Activated naive CD8-positive, alpha-beta T cell treated with anti-CD3 and anti-CD28 coated beads, Interleukin-2, amount 10 ng/mL, durations not matched to agents 7 days and 5 days (primary cell): ENCODE measurements around the gene TNIK. TPM values are rescaled to one million over a fixed set of nuclear protein-coding genes. Genes with fewer than 3 reads are reported as not detected.

Experiments
- ATAC-seq: fragments of 150-1000 bp; cut with Tn5 transposase; one replicate; pipeline ENCODE4 v1.10.0; 2021; ENCODE audit warnings: low read depth, moderate library complexity
- POLR2A ChIA-PET: fragments of 350-600 bp; sonication (Branson Sonifier 250); formaldehyde crosslinking; loops from one replicate; lab custom pipeline; 2021; ENCODE audit warnings: antibody characterized with exemption; lab: Charles Lee
- DNase-seq: peaks from one replicate; pipeline ENCODE4 v3.0.0; 2021
- H3K27ac Mint-ChIP-seq: one replicate; pipeline ENCODE4 v1.8.0; 2022; ENCODE audit warnings: mild to moderate bottlenecking, mixed read lengths
- H3K27me3 Mint-ChIP-seq: one replicate; pipeline ENCODE4 v1.8.0; 2022; ENCODE audit warnings: mild to moderate bottlenecking, moderate library complexity, mixed read lengths
- H3K36me3 Mint-ChIP-seq: one replicate; pipeline ENCODE4 v1.8.0; 2021; ENCODE audit warnings: mild to moderate bottlenecking, mixed read lengths
- H3K4me1 Mint-ChIP-seq: one replicate; pipeline ENCODE4 v1.8.0; 2021; ENCODE audit warnings: mixed read lengths
- H3K4me3 Mint-ChIP-seq: one replicate; pipeline ENCODE4 v1.8.0; 2022; ENCODE audit warnings: mild to moderate bottlenecking, moderate library complexity, mixed read lengths
- H3K9me3 Mint-ChIP-seq: one replicate; pipeline ENCODE4 v1.8.0; 2021; ENCODE audit warnings: mixed read lengths
- total RNA-seq, 2 experiments: library from RNA; stranded (reverse); gene quantifications; one replicate each; pipeline ENCODE4 v1.2.3, GENCODE V29; 2021

TNIK gene
- total RNA-seq, 2 experiments from 2014 or later, result 47.6 to 52.7 TPM

DNA sequence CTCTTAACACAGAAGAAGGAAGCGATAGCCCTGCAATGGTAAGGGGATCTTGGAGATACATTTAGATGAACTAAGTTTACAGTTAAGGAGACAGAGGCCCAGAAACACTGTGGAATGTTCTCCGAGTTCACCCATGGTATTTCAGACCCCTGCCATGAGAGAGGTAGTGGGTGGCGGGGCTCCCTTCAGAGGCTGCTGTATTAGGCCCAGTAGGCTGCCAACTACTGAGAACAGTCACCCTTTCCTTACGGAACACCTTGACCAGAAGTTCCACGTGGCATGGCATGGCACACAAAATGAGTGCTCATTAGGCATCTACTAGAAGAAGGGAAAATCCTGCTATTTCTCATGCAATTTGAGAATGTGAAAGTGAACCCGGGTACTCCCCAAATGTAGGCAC, 195.4 kb downstream of the TNIK start:
- POLR2A ChIA-PET, result no interaction called here
- Mint-ChIP-seq H3K4me1 (peaks cover 51% of the 10 kb centered on the region), H3K36me3 (peaks cover 6% of the 10 kb centered on the region), H3K4me3 (no peak overlapping the region), H3K27ac (no peak overlapping the region), H3K9me3 (no peaks in the 10 kb centered on the region), H3K27me3 (no peaks in the 10 kb centered on the region)
- ATAC-seq (no peak), DNase-seq (no peak)

DNA sequence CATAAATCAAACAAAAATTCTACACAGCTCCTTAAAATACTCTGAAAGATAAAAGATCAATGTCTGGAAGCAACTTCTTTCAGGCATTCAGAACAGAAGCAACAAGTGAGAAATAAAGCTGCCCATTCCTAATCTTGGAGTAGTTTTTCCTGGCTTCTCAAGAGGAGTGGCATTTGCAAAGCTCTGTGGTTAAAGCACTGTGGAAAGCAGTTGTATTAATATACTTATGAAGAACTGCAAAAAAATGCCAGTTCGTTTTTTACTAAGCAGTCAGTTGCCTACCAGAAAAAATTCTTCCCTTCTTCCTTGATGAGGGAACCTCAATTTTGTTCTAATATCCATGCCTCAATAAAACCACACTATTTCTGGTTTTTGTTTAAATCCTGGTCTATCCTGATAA, 197.8 kb downstream of the TNIK start:
- POLR2A ChIA-PET, result no interaction called here
- peaks cover 38% of the 10 kb centered on the region for H3K4me1 Mint-ChIP-seq
- DNase-seq, result no peak
- no peak overlapping the region for H3K27ac Mint-ChIP-seq
- ATAC-seq, result no peak
- no peak overlapping the region for H3K4me3 Mint-ChIP-seq
- no peaks in the 10 kb centered on the region for H3K9me3 Mint-ChIP-seq
- peaks cover 3% of the 10 kb centered on the region for H3K36me3 Mint-ChIP-seq
- no peaks in the 10 kb centered on the region for H3K27me3 Mint-ChIP-seq

DNA sequence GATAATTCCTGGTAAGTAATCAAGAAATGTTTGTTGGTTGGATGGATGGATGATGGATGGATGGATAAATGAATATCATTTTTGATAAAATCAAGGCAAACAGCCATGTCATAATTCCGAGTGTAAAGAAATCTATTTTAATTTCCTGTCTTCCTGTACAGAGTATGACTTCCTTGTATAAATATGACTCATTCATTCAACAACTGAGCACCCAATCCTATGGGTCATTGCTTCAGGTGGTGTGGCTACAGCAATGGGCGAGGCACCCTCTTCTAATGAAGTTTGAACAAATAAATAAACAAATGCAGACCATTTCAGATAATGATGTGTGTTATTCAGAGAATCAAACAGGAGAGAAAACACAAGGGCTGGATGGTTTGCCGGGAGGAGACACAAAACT, 198.7 kb downstream of the TNIK start:
- peaks cover 38% of the 10 kb centered on the region for H3K4me1 Mint-ChIP-seq
- H3K27me3 Mint-ChIP-seq, result no peaks in the 10 kb centered on the region
- no peak overlapping the region for H3K27ac Mint-ChIP-seq
- peaks cover 3% of the 10 kb centered on the region for H3K36me3 Mint-ChIP-seq
- H3K4me3 Mint-ChIP-seq, result no peak overlapping the region
- DNase-seq (no peak), ATAC-seq (no peak)
- POLR2A ChIA-PET, result no interaction called here
- H3K9me3 Mint-ChIP-seq, result no peaks in the 10 kb centered on the region

DNA sequence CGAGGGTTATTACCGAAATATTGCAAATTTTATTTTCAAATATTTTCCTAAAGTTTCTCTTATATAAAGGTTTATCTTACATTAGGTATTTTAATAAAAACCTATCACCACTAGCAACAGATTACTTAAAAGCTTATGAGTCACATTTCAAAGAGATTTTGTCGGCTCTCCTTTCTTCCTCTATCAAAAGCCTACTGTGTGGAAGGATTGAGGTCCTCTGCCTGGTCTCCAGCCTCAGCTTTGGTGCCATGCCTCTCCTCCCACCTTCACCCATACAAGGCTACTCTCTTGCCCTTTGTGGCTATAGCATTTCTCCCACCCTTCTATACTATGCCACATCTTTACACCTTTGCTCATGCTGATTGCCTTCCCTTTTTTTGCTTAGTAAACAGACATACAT, 199.3 kb downstream of the TNIK start:
- H3K4me3 Mint-ChIP-seq, result no peak overlapping the region
- no peak overlapping the region for H3K27ac Mint-ChIP-seq
- POLR2A ChIA-PET, result no interaction called here
- H3K27me3 Mint-ChIP-seq, result no peaks in the 10 kb centered on the region
- no peak for DNase-seq
- ATAC-seq, result no peak
- peaks cover 3% of the 10 kb centered on the region for H3K36me3 Mint-ChIP-seq
- H3K4me1 Mint-ChIP-seq, result peaks cover 37% of the 10 kb centered on the region
- no peaks in the 10 kb centered on the region for H3K9me3 Mint-ChIP-seq

DNA sequence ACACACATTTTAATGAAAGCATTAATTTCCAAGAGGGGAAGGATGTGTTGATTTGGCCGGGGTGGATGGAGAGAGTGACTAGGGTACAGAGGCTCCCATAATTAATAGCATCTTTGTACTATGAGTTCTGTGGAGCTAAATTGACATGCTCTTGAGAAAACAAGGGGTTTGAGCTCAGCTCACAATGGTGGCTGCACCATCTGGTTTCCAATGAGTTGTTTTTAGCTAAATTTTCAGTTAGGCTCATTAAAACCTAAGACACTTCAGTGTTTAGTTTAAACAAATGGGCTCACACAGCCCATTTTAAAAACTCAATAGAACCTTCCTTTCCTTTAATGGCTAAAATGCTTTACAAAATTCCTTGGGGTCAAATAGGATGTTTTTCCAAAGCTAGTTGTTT, 199.7 kb downstream of the TNIK start:
- ATAC-seq (no peak), DNase-seq (no peak)
- peaks cover 36% of the 10 kb centered on the region for H3K4me1 Mint-ChIP-seq
- H3K9me3 Mint-ChIP-seq, result no peaks in the 10 kb centered on the region
- H3K36me3 Mint-ChIP-seq, result peaks cover 3% of the 10 kb centered on the region
- no peak overlapping the region for H3K27ac Mint-ChIP-seq
- POLR2A ChIA-PET, result no interaction called here
- no peak overlapping the region for H3K4me3 Mint-ChIP-seq
- H3K27me3 Mint-ChIP-seq, result no peaks in the 10 kb centered on the region

DNA sequence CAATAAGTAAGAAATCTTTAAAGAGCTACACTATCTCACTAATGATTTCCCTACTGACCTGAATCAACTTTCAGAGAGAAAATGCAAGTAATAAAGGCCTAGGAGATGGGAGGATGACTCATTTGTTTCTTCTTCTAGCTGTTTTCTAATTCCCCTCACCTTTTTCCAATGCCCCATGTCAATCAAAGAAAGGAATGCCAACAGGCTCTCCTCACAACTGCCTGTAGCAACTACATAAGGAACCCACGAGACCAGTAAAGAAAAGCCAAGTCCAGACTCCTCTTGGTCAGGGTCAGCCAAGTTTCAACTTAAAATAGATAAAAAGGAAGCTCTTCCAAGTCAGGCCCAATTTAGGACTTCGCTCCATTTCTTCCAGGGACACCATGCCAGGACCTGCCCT, 201.9 kb downstream of the TNIK start:
- H3K36me3 Mint-ChIP-seq, result peaks cover 8% of the 10 kb centered on the region
- H3K27ac Mint-ChIP-seq, result no peak overlapping the region
- no peaks in the 10 kb centered on the region for H3K9me3 Mint-ChIP-seq
- H3K4me1 Mint-ChIP-seq, result peaks cover 53% of the 10 kb centered on the region
- no peak overlapping the region for H3K4me3 Mint-ChIP-seq
- H3K27me3 Mint-ChIP-seq, result no peaks in the 10 kb centered on the region
- DNase-seq (no peak), ATAC-seq (no peak)
- POLR2A ChIA-PET, result interaction anchor here (1.5 kb wide), 1 partner anchor 202 kb away, joined by 3 read pairs; the partner anchor contains the start of gene TNIK

DNA sequence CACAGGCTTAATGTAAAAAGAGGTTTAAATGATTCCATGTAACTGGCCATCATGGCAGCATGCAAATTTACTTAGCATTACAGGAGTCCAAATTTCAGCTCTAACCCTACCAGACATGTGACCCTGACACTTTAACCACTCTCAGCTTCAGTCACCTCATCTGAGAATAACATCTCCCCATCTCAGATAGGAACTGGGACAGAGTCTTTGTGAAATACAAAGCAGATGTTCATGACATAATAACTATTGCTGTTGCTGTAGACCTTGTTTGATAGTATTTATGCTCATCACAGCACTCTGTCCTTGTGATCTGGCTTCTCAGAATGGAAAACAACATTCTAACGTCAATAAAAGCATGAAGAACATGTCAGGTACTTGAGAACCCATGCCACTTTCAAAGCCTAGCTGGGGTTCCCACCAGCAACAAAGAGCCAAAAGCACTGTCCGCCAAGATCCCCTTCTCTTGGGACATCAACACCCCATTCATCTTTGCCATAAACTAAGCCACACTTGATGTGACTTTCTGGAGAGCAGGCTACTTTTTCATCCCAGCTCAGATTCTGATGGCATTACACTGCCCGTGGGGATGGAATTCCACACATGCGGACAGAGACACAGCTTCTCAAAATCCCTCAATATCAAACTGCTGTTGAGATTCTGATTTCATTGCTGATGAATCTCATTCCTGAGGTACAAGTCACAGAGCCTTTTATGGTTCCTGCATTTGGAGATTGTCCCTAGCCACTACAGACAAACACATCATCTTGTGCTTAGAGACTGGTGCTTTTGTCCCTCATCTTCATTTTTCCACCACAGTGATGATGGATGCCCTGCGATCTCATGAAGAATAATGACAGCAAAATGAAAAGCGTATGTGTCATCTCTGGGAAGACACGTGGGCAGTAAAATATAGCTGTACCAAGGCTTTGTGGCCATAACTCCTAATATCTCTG, 202.7 kb downstream of the TNIK start:
- Mint-ChIP-seq H3K4me1 (peaks cover 56% of the 10 kb centered on the region), H3K4me3 (no peak overlapping the region), H3K27ac (peak overlapping the region; percentile 96), H3K27me3 (no peaks in the 10 kb centered on the region), H3K36me3 (peaks cover 12% of the 10 kb centered on the region), H3K9me3 (no peaks in the 10 kb centered on the region)
- POLR2A ChIA-PET, result interaction anchor here (1.5 kb wide), 1 partner anchor 203 kb away, joined by 3 read pairs; the partner anchor contains the start of gene TNIK
- DNase-seq, result no peak
- no peak for ATAC-seq

DNA sequence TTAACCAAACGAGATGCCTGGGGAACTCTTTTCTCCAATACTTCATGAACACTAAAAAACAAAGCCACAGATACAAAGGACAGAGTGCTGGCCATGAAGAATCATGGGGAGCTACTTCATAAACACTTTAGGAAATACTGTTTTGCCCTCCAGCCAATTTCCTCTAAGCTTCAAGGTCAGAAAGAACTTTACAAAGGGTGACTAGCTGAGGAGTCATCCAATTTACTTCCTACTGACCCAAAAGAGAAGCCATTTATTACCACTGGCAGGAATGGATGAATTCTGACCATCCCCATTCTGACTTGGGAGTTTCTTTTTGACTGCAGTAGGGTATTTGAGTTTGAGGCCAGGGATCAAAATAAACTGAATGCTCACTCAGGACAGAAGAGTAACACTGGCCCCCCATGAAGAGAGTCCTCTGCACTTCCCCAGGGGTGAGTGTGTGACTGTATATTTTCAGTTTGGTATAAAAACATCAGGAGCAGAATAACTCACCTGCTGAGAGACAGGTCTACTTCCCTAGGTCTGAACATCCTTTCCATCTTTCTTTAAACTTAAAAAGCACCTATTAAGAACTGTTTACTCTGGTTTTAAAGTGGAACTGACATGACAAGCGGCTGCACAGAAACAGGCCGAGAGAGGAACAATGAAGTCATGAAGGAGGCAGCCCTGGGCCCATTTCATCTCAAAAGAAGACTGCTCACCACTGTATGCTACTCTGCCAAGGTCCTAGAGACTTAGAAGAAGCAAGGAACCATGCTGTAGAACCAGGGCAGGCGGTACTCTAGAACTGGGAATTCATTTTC, 203.6 kb downstream of the TNIK start:
- Mint-ChIP-seq H3K4me1 (peaks cover 58% of the 10 kb centered on the region), H3K27ac (peak overlapping the region; percentile 96), H3K9me3 (no peaks in the 10 kb centered on the region), H3K4me3 (no peak overlapping the region), H3K27me3 (no peaks in the 10 kb centered on the region), H3K36me3 (peaks cover 17% of the 10 kb centered on the region)
- ATAC-seq, result peak; percentile 5
- POLR2A ChIA-PET, result interaction anchor here (1.5 kb wide), 1 partner anchor 204 kb away, joined by 3 read pairs; the partner anchor contains the start of gene TNIK
- no peak for DNase-seq

DNA sequence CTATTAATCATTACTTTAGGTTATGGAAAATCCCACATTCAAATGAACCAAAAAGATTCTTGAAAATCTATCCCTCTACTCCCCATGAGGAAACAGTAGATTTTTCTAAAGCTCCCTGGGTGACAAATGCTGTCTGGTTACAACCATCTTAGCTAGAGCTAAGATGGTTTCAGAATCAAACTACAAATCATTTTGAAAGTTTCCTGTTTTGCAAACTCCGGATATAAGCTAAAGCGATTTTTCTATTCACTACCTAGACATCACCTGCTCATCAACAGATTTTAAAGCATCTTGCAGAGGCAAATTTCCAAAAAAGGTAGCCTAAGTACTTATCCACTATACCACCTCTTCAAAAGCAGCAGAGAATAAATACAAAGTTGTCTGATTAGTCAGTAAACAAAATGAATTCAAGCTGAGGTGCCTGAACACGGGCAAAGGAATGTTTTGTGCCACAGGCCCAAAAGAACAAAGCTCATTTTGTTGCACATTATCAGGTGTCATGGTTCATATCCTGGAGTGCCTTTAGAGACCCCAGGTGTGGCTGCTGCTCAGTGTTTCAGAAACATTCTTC, 204.9 kb downstream of the TNIK start:
- Mint-ChIP-seq H3K4me1 (peaks cover 57% of the 10 kb centered on the region), H3K36me3 (peaks cover 20% of the 10 kb centered on the region), H3K4me3 (peak overlapping the region; percentile 77), H3K27ac (peak overlapping the region; percentile 96), H3K27me3 (no peaks in the 10 kb centered on the region), H3K9me3 (no peaks in the 10 kb centered on the region)
- POLR2A ChIA-PET, result interaction anchor here (0.6 to 1.4 kb wide), 8 partner anchors 8 to 236 kb away, joined by 3 to 5 read pairs (median 4); partner anchors contain the start of gene TNIK
- DNase-seq (no peak), ATAC-seq (peak; percentile 75)

DNA sequence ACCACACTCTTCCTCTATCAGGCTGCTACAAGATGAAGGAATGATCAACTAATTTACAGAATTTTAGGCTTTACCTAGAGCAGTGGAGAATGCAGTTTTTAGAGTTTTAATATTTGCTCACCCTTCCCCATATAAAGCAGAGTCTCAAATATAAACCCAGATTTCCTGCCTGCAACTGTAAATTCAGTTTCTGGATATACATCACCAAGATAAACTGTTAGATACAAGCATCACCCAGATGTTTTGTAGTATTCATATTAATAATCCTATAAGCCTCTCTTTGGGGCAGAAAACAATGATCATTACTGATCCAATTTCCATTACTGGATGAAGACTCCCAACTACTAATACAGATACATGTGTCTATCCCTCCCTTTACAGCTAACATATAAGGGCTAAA, 205.9 kb downstream of the TNIK start:
- Mint-ChIP-seq H3K27ac (peak overlapping the region; percentile 96), H3K4me3 (peak overlapping the region; percentile 77), H3K9me3 (no peaks in the 10 kb centered on the region), H3K4me1 (peaks cover 64% of the 10 kb centered on the region), H3K36me3 (peaks cover 20% of the 10 kb centered on the region), H3K27me3 (no peaks in the 10 kb centered on the region)
- DNase-seq, result no peak
- ATAC-seq, result no peak
- POLR2A ChIA-PET, result no interaction called here

DNA sequence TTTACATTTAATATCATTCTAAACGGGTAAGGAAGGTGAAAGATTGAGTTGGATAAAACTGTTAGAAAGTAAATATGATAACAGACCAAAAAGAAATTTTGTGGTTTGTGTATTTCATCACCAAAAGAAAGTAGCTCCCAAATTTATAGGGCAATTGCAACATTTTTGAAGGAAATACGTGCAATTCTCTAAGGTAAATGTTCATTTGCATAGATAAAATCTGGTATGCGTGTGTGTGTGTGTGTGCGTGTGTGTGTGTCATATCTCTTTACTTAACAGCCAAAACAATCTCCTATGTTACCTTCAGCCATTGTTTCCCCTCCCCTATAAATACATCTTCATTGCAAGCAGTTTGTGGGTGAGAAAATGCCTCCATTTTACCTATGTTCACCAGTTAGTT, 208.4 kb downstream of the TNIK start:
- H3K4me1 Mint-ChIP-seq, result peaks cover 56% of the 10 kb centered on the region

DNA sequence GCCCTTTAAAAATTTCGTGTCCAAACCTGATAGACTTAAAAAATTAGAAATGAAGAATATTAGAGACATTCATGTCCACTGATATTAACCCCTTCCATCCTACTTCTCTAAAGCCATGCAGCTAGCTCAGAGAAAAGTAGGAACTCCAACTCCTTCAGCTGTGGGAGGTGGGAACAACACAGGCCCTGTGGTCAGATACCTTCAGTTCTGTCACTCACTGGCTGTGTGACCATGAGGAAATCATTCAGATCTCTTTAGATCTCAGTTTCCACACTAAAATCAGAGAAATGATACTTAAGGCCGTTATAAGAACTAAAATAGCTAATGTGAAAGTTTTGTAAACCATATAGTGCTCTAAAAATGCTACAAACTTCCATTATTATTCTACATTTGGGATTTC, 209.8 kb downstream of the TNIK start:
- H3K27ac Mint-ChIP-seq, result no peak overlapping the region
- no peak for DNase-seq
- no peaks in the 10 kb centered on the region for H3K9me3 Mint-ChIP-seq
- POLR2A ChIA-PET, result interaction anchor here (1.8 kb wide), 1 partner anchor 210 kb away, joined by 6 read pairs; the partner anchor contains the start of gene TNIK
- ATAC-seq, result no peak
- no peak overlapping the region for H3K4me3 Mint-ChIP-seq
- H3K4me1 Mint-ChIP-seq, result peaks cover 45% of the 10 kb centered on the region
- no peaks in the 10 kb centered on the region for H3K27me3 Mint-ChIP-seq
- H3K36me3 Mint-ChIP-seq, result peaks cover 20% of the 10 kb centered on the region

More for the DNA sequence above, 208.4 kb downstream of the TNIK start:
- Mint-ChIP-seq H3K36me3 (peaks cover 20% of the 10 kb centered on the region), H3K4me3 (no peak overlapping the region), H3K27ac (no peak overlapping the region), H3K9me3 (no peaks in the 10 kb centered on the region), H3K27me3 (no peaks in the 10 kb centered on the region)
- POLR2A ChIA-PET, result no interaction called here
- ATAC-seq (no peak), DNase-seq (no peak)

DNA sequence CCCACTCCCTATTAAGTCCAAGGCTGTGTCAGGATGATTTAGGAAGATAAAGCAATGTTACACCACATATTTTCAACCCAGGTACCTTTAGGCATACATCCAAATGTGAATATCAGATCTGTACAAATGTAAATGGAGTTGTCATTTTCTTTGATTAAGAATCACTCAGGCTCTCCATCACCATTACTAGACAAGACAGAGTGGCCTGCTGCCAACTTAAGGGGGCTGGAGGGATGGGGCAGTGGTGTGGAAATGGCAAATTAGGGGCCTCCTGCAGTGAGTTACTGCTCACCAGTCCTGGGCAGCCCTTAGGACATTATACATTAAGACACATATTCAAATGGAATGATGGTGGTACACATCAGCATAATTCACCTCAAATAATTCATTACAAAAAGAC, 211.0 kb downstream of the TNIK start:
- Mint-ChIP-seq H3K4me1 (peaks cover 33% of the 10 kb centered on the region), H3K27me3 (no peaks in the 10 kb centered on the region), H3K36me3 (peaks cover 20% of the 10 kb centered on the region), H3K9me3 (no peaks in the 10 kb centered on the region), H3K4me3 (no peak overlapping the region), H3K27ac (no peak overlapping the region)
- DNase-seq (no peak), ATAC-seq (no peak)
- POLR2A ChIA-PET, result interaction anchor here (0.6 to 1.6 kb wide), 2 partner anchors 20 to 40 kb away, joined by 3 to 4 read pairs; no protein-coding TSS in a partner anchor
